GM12878 (cell line): Measurements from ENCODE around the gene PUS3.

Experiments
- BRCA1 ChIP-seq: IDR thresholded peaks from 2 replicates; pipeline ENCODE4 v1.6.1; 2011; ENCODE audit warnings: low read depth, low read length, improper control_type of control experiment
- EP300 ChIP-seq, 2 experiments: fragments of 150-350 bp in 1 of 2; IDR thresholded peaks; 2 replicates each; pipeline ENCODE4 v1.6.1; 2011 to 2012; ENCODE audit warnings: low read depth in 2 of 2, low read length in 2 of 2, borderline replicate concordance in 1 of 2, improper control_type of control experiment in 1 of 2, inconsistent platforms in 1 of 2; ENCODE audit not compliant: control insufficient read depth in 1 of 2
- FOXM1 ChIP-seq: IDR thresholded peaks from 2 replicates; pipeline ENCODE4 v1.6.1; 2012; ENCODE audit warnings: low read depth, mild to moderate bottlenecking, inconsistent platforms, low read length, moderate library complexity
- HCFC1 ChIP-seq: fragments of 150-350 bp; IDR thresholded peaks from 2 replicates; pipeline ENCODE4 v1.6.1; 2014; ENCODE audit warnings: low read length
- HDAC2 ChIP-seq: fragments of 200-600 bp; sonication (generic); IDR thresholded peaks from 2 replicates; pipeline ENCODE4 v1.6.1; 2017
- KDM1A ChIP-seq: fragments of 200-600 bp; sonication (generic); IDR thresholded peaks from 2 replicates; pipeline ENCODE4 v1.6.1; 2016; ENCODE audit warnings: borderline replicate concordance
- SREBF2 ChIP-seq: IDR thresholded peaks from 2 replicates; pipeline ENCODE4 v1.6.1; 2012; ENCODE audit warnings: mild to moderate bottlenecking, low read length
- TF ChIP-seq, protein P1 (sequence below), 3 experiments: IDR thresholded peaks in 2 of 3; conservative IDR thresholded peaks in 1 of 3; 2 replicates each; pipeline ENCODE4 v1.5.1; 2011; ENCODE audit warnings: low read depth in 3 of 3, low read length in 3 of 3, mild to moderate bottlenecking in 3 of 3, control low read depth in 2 of 3, moderate library complexity in 2 of 3, inconsistent platforms in 1 of 3, mixed read lengths in 1 of 3; ENCODE audit not compliant: control insufficient read depth in 2 of 3, insufficient read depth in 1 of 3; ENCODE audit errors: extremely low read depth in 1 of 3
- TF ChIP-seq, protein P2 (sequence below): fragments of 450-650 bp; IDR thresholded peaks from 2 replicates; pipeline ENCODE4 v1.6.1; 2017; ENCODE audit warnings: mild to moderate bottlenecking, moderate library complexity
- TF ChIP-seq, protein P3 (sequence below): IDR thresholded peaks from 2 replicates; pipeline ENCODE4 v1.6.1; 2012; ENCODE audit warnings: low read length, inconsistent platforms

DNA sequence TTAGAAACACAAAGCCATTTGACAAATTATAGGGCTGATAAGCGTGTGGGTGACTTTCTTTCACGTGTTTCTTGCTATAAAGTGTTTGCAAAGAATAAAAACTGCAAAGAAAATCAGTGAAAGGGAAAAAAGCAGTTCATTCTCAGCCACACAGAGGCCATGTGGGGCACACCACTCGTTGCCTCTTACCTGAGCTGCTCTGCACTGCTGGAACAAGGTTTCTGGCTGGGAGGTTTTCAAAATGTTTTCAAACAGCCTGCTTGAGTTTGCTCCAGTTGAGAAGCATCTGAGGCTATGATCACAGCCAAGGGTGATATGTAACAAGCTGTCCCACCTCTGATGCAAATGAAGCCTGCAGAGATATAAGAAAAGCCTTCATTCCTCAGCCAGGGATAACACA lies 28.1 kb upstream of the PUS3 start:
- TF ChIP-seq SREBF2 (no peak), KDM1A (no peak), BRCA1 (no peak), FOXM1 (no peak), EP300 (IDR thresholded peaks at IDR 0.05; ENCODE audit: borderline replicate concordance in 1 of 2, control insufficient read depth in 1 of 2, low read depth in 2 of 2, low read length in 2 of 2) (no peak), HDAC2 (no peak), HCFC1 (no peak)
- TF ChIP-seq, protein P1, sequence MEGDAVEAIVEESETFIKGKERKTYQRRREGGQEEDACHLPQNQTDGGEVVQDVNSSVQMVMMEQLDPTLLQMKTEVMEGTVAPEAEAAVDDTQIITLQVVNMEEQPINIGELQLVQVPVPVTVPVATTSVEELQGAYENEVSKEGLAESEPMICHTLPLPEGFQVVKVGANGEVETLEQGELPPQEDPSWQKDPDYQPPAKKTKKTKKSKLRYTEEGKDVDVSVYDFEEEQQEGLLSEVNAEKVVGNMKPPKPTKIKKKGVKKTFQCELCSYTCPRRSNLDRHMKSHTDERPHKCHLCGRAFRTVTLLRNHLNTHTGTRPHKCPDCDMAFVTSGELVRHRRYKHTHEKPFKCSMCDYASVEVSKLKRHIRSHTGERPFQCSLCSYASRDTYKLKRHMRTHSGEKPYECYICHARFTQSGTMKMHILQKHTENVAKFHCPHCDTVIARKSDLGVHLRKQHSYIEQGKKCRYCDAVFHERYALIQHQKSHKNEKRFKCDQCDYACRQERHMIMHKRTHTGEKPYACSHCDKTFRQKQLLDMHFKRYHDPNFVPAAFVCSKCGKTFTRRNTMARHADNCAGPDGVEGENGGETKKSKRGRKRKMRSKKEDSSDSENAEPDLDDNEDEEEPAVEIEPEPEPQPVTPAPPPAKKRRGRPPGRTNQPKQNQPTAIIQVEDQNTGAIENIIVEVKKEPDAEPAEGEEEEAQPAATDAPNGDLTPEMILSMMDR (IDR thresholded peaks at IDR 0.05 in 2 of 3, conservative IDR thresholded peaks at IDR 0.05 in 1 of 3; ENCODE audit: control insufficient read depth in 2 of 3, extremely low read depth in 1 of 3, insufficient read depth in 1 of 3, low read depth in 3 of 3, low read length in 3 of 3) = no peak
- TF ChIP-seq, protein P2, sequence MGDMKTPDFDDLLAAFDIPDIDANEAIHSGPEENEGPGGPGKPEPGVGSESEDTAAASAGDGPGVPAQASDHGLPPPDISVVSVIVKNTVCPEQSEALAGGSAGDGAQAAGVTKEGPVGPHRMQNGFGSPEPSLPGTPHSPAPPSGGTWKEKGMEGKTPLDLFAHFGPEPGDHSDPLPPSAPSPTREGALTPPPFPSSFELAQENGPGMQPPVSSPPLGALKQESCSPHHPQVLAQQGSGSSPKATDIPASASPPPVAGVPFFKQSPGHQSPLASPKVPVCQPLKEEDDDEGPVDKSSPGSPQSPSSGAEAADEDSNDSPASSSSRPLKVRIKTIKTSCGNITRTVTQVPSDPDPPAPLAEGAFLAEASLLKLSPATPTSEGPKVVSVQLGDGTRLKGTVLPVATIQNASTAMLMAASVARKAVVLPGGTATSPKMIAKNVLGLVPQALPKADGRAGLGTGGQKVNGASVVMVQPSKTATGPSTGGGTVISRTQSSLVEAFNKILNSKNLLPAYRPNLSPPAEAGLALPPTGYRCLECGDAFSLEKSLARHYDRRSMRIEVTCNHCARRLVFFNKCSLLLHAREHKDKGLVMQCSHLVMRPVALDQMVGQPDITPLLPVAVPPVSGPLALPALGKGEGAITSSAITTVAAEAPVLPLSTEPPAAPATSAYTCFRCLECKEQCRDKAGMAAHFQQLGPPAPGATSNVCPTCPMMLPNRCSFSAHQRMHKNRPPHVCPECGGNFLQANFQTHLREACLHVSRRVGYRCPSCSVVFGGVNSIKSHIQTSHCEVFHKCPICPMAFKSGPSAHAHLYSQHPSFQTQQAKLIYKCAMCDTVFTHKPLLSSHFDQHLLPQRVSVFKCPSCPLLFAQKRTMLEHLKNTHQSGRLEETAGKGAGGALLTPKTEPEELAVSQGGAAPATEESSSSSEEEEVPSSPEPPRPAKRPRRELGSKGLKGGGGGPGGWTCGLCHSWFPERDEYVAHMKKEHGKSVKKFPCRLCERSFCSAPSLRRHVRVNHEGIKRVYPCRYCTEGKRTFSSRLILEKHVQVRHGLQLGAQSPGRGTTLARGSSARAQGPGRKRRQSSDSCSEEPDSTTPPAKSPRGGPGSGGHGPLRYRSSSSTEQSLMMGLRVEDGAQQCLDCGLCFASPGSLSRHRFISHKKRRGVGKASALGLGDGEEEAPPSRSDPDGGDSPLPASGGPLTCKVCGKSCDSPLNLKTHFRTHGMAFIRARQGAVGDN = no peak
- TF ChIP-seq, protein P3, sequence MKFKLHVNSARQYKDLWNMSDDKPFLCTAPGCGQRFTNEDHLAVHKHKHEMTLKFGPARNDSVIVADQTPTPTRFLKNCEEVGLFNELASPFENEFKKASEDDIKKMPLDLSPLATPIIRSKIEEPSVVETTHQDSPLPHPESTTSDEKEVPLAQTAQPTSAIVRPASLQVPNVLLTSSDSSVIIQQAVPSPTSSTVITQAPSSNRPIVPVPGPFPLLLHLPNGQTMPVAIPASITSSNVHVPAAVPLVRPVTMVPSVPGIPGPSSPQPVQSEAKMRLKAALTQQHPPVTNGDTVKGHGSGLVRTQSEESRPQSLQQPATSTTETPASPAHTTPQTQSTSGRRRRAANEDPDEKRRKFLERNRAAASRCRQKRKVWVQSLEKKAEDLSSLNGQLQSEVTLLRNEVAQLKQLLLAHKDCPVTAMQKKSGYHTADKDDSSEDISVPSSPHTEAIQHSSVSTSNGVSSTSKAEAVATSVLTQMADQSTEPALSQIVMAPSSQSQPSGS = no peak
